GM21723 (cell line): ENCODE results near the gene DISP2.

Experiments
- ATAC-seq: cut with Tn5 transposase; IDR thresholded peaks from one replicate; pipeline ENCODE4 v1.9.1; 2021; ENCODE audit warnings: mild to moderate bottlenecking, moderate library complexity; ENCODE audit not compliant: unreplicated experiment

DISP2 gene

DNA sequence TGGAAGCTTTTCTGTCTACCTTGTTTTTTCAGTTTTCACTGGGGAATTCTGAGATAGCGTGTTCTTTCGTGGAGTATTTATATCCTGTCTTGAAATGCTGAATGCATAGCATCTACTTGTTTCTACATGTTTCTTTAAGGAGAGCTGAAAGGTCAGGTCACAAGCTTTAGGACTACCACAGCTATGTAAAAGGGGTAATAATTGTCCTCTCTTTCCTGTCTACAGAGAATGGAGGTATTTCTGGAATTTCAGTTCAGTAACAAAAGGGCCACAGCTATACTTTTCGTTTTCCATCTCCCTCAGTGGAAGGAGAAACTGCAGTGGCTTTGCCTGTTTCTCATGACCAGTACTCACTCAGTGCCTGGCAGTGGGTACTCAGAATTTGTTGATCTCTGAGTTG lies 29.8 kb upstream of the DISP2 start:
- ATAC-seq: no peak

DNA sequence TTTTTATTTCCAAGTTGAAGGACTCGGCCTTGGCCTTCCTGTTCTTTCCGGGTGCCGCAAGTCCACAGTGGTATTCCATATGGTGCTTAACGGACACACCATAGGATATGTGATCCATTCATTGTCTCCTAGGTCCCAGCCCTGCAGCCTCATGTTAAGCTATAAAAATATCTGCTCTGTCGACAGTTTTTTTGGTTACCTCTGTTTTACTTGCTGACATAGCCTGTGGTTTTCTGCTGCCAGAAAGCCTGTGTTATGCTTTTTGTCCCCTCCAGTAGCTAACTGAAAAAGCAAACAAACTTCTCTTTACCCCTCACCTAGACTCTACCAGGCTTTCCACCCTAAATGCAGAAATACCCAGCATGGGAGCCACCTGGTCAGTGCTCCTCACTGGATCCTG lies 29.3 kb upstream of the DISP2 start:
- no peak for ATAC-seq

DNA sequence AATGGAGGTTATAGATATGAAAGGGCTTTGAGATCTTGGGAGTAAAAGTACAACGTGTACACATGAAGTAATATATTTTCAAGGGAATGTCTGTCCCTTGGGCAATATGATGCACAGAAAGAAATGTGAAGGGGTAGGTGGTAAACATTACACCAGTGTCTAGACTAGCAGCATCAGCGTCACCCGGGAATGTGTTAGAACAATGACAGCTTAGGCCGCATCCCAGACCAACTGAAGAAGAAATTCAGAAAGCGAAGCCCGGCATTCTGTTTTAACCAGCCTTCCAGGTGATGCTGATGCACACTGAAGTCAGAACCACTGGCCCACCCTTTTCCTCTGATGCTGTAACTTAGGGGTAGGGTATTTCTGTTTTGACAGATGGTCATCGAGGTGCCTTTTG lies 28.2 kb upstream of the DISP2 start:
- no peak for ATAC-seq

DNA sequence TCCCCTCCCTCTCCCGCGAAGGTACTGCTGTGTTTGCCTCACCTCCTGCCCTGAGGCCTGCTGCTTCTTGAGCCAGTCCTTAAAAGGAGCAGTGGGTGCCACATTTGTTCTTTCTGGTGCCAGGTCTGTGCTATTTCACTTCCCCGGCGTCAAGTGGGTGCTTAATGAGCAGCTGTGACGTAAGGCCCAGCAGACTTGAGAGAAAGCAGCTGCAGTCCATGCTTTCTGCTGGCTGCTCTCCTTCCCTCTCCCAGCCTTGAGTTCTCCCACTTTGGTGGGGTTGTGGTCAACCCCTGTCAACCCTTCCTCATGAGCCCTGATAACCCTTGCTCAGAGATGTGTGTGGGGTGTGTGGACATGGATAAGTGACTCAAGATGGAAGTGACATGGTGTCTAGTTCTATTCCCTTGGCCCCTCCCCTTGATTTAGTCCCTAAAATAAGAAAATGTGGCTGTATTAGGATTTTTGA lies 27.6 kb upstream of the DISP2 start:
- ATAC-seq: no peak

DNA sequence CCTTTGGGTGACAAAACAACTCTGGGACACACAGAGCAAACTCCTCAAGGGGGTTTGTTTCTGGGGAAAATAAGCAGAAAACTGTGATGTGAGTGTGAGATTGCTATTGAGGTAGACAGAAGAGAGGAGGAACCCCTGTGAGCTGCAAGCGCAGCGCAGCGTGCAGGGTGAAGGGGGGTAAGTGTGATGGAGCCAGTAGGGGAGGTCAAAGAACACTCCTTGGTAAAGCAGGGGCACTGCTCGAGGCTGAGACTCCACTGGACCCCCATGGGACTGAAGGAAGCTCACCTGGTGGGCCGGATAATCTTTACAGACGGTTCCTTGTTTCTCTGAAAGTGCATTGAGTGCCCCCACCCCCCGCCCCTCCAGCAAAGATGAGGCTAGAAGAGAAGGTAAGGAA lies 27.0 kb upstream of the DISP2 start:
- ATAC-seq: no peak

DNA sequence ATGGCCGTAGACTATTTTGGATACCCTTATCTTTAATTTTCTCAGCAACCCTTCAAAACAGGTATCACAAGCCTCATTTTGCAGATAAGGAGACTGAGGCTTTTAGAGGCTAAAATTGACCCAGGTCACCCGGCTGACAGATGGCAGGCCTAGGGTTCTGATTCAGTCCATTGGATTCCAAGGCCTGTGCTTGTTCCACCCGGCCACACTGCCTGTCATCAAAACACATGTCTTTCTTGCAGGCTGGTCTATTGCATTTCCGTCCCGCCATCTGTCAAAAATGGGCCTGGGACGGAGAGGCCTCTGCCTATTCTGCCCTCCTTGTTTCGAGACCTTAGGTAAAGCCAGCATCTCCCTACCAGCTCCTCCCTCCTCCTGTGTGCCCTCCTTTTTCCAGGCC lies 26.4 kb upstream of the DISP2 start:
- ATAC-seq: no peak

DNA sequence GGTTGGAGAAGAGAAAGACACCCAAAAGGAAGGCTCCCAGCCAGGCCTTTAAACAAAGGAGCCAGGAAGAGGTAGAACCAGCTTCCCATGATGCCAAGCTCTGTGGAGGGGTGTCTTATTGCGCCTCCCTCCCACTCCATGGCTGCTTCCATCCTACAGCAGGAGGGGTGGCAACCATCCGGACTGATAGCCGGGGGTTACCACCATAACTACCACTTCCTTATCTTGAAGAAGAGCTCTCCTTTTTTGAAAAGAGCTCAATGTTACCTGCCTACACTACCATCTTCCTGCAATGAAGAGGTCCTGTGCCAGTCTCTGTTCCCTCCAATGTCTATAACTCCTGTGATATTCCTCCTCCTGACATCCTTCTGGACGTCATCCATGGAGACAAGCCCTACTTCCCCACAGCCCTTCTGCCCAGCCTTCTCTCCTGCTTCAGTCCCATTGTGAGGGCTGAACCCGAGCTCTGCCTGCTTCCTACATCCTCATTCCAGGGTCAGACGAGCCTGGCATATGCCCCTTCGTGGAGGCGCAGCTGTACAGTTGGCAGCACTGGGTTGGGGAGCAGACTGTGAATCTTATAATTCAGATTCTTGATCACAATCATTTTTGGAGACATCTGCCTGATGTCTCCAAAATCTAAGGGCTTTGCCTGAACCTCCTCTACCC lies 25.8 kb upstream of the DISP2 start:
- ATAC-seq: no peak

DNA sequence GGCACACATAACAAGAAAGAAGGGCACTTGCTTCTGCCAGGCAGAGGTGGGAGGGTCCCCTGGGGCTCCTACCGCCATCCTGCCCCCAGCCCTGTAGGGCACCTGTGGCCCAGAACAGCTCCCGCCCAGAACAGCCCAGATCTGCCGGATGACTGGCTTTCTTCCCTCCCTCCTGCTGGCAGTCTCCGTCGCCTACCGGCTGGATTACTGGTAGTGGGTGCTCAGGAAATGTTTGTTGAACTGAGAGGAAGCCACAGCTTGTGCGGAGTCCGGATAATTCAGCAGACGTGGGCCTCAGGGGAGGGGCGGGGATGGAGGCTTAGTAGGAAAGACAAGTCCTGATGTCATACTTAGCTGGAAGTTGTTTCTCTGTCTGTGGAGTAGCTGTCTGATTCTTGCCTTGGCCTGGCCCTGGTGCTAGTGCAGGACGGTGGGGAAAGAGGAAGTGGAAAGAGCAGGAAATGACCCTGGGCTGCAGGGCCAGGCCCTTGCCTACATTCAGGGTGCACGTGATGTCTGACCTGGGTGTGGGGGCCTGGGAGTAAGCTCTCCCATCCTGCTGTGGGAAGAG lies 24.0 kb upstream of the DISP2 start:
- no peak for ATAC-seq

DNA sequence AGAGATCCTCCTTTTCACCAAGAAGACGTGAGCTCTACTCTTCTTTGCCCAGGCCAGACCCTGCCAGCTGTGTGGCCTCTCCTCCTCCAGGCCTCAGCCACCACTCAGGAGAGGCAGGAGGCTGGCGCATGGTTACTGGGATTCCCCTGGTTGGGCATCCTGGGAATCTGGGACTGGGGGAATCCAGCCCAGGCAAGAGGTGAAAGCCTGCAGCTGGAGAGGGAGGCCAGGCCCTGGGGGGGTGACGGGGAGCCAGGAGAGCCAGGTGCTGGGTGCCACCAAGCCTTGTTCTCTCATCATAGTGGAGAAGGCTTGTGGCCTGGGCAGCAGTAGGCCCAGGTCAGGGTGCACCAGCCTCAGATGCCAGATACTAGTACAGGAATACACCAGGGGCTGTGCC lies 23.5 kb upstream of the DISP2 start:
- ATAC-seq: no peak

DNA sequence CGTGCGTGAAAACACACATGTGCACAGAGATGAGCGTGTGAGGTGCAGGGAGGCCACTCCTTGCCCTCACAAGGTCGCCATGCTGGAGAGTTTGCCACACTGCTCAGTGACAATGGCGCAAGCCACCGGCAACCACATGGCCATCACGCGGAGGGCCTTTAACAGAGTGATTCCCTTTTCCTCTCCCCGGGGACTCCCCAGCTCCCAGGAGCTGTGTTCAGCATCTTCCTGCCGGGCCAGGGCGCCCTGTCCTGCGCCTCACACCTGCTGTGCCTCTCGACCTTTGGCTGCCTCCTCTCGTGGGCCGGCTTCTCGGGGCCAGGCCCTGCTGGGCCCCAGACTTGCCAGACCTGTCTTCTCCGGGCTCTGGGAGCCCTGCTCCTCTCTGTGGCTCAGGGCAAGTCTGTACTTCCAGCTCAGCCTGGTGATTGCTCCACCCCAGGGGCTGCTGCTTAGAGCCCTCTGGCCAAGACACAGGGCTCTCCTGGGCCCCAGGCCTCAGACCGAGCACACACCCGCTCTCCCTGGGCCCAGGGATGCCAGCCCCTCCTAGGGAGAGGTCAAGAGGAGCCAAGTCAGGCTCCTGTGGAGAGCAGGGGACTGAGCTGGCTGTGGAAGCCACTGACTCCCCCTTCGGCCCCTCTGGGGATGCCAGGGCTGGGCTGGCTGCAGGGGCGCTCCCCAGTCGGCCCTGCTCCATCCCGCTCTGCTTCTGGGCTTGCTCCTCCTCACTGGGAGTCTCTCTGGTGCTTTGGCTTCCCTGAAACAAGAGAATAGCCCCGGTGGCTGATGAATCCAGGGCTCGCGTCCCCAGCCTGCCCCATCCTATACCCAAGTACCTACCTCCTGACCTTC lies 22.9 kb upstream of the DISP2 start:
- no peak for ATAC-seq

DNA sequence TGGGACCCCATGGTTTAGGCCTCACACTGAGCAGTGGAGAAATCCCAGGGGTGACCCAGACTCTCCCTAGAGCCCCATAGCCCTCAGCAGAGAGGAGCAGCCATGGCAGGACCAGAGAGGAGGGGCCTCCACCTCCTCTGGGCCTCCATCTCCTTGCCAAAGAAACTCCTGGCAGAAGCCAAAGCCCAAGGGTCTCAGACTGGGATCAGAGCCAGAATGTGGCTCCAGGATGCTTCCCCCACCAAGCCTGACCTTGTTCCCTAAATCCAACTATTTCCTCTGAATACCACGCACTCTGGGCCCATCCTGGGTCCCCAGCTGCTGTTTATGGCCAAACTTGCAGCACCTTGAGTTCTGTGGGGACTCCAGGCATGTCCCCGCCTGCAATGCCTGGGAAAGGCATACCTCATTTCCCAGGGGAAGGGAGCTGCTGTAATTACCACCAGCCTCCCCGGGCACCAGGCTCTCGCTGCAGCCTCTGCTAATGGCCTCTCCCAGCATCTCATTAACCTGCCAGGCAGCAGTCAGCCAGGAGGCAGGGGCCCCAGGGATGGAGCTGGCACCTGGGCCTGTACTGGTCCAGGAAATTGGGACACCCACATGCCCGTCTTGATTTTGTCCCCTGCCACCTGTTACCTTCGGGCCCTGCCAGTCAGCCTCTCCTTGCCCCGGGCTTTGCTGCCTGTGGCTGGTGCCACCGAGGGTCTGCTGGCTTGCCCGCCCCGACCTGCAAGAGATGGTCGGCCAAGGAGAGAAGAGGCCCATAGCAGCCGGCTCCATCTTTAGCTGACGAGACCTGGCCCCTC lies 21.9 kb upstream of the DISP2 start:
- ATAC-seq: no peak

DNA sequence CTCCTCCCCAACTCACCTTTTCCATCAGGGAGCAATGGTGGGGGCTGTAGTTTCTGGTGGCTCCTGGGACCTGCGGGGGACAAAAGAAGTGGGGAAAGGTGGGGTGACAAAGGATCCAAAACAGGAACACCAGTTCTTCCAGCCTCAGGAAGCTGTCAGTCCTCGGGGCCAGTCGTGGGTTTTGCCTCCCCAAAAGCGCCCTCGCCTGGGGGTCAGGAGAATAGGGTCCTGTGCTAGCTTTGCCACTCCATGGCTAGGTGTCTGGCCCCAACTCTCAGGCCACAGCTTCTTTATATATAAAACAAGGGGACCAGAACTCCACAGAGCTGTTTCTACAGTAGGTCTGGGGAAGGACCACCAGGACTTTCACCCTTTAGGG lies 21.3 kb upstream of the DISP2 start:
- ATAC-seq: no peak

DNA sequence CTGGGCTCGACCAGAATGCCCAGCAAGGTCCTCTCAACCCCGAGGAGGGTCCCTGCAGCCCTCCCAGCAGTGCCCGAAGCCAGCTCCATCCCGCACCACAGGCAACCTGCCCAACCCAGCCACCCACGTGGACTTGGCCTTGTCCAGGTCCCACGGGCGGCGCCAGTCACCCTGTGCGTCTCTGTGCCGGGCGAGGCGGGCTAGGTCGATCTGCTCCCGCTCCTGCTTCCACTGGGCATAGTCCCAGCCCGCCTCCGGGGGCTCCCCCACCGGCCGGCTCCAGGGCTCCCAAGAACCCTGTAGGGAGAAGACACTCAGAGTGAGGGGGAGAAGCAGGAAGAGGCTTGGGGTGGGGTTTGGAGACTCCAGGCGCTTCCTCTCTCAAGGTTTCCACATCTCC lies 20.4 kb upstream of the DISP2 start:
- no peak for ATAC-seq

DNA sequence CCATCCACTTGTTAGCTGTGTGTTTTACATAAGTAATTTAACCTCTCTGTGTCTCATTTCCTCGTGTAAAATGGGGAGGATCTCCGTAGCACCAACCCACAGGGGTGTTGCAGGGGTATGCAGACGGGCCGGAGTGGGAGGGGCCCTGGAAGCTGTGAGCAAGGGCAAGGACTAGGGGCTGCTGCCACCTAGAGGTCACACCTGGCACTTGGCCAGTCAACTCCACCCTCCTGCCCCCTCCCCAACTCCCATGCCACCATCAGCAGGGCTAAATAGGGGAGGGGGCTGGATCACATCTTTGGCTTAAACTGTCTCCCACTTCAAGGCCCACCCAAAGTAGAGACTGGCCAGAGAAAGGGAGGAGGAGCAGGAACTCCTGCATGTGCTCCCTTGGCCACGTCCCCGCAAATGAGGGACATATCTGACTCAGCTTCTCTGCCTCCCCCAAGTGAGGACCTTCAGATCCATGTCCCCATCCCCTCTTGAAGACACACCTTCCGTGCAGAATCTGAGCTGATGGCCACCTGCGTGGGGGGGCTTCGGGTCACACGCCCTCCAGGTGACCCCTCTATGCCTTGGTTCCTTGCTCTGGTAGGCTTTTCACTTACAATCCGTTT lies 19.9 kb upstream of the DISP2 start:
- no peak for ATAC-seq

DNA sequence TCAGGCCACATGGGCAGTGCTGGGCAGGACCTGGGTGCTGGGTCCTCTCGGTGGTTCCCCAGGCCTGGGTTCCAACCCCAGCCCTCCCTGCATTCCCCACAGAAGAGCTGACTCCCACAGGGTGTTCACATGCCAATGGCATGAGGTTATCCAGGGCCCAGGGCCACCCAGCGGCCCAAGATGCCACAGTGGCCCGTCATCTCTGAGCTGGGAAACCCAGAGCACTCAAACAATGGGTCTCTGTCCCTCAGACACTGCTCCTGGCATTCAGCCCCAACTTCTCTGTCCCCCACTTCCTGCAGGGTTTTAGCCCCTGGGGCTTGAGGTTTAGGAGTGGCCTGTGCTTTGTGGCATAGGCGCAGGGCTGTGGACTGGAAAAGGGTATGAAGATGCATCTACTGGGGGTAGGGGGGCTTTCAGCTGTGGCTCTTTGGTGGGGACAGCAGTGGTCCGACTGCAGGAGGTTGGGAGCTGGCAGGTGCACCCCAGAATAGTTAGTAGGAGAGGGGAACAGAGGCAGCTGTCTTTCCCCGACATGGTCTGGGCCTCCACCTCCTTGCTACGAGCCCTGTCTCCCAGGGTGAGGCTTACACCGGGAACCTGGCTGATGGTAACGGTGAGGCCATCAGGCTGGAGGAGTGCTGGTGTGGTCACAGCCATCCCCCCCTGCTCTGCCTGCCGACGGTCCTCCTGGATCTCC lies 18.9 kb upstream of the DISP2 start:
- no peak for ATAC-seq

DNA sequence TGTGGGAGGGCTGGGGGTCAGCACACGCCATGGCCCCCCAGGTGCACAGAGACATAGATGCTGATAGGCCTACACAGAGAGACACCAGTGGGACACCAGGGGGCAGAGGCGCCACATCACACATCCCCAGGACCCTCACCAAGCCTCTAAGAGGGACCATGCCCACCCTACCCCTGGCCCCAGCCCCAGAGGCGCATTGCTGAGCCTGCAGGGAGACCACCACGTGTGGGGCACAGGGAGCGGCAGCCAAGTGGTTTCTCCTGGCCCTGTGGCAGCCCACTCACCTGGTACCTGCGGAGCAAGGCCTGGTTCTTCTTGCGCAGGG lies 18.4 kb upstream of the DISP2 start:
- ATAC-seq: no peak

DNA sequence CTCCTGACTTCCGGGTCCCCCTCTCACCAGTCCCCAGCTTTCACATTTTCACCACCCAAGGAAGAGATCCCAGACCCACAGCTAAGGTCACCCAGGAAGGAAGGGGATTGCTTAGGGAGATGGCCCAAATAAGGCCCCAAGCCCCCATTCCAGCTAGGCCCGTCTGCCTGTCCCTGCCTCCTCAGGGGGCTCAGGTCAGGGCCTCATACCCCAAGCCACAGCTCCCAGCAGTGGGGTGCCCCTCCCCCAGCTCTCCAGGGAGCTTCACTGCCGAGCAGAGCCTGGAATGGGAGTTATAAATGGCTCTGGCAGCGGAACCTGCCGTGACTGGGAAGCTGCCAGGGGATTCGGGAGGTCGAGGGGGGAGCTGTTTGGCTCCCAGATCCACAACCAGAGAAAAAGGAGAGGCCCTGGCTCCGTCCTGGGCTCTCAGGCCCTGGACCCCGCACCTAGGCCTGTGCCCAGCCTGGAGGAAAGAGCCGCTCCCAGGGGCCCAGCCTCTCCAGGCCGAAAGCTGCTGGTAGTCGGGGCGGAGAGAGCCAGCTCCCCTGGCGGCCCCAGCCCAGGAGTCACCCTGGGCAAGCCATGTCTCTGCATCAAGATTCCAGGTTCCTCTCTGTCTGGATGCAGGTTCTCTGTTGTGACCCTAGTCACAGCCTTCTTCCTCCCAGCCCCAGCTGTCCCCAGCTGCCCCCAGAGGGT lies 17.8 kb upstream of the DISP2 start:
- ATAC-seq: no peak

DNA sequence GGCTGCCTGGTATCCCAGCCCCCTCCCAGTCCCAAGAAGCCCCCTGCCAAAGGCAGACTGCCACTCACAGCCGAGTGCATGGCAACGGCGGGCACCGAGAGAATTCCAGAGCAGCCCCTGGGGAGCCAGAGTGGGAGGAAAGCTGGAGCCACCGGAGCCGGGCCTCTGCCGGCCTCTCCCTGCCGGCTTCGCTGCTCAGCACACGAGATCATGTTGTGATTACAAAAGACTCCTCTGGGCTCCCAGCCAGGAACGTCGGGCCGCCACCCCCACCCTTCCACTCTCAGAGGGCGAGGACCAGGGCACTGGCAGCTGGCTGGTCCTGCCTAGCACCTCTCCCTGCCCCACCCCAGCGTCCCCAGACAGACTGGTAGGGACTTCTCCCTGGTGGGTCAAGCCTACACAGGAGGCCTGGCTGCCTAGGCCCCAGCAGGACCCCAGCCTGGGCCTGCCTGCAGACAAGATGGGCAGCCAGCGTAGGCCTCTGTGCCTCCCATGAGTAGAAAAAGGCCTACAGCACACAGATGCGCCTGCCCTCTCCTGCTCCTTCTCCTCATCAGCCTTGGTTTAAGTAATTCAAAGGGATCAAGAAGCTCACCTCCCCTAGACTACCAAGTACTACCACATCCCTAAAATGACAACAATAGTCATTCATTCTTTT lies 17.1 kb upstream of the DISP2 start, which contains the start of gene CCDC9B:
Gene CCDC9B (minus strand): TSS at position 200 of the 661 bp plus-strand sequence. CDS start 120 bp downstream, at position 80.
- ATAC-seq: no peak
